Fibroblast of lung (primary cell): ENCODE data around the gene TBC1D22A.

Experiments used
- CTCF ChIP-seq, 2 donors: IDR thresholded peaks in 1 of 2; conservative IDR thresholded peaks in 1 of 2; 1 replicate in 1 of 2; 2 replicates in 1 of 2; pipeline ENCODE4 v1.5.1; 2011 to 2012; ENCODE audit warnings: low read length in 2 of 2, control low read depth in 1 of 2, inconsistent platforms in 1 of 2, low read depth in 1 of 2, mild to moderate bottlenecking in 1 of 2
- EZH2 ChIP-seq: IDR thresholded peaks from 2 replicates; pipeline ENCODE4 v1.5.1; 2012; ENCODE audit warnings: low read length, control low read depth, mild to moderate bottlenecking; ENCODE audit errors: missing control alignments

- no peak for TF ChIP-seq EZH2
- no peak for TF ChIP-seq CTCF (conservative IDR thresholded peaks at IDR 0.05 in 1 of 2, IDR thresholded peaks at IDR 0.05 in 1 of 2; ENCODE audit: low read depth in 1 of 2, low read length in 2 of 2)
Measured at GRCh38 chr22:46983046-46983445, 220.6 kb downstream of the TBC1D22A start.
